C4-2B (cell line): ENCODE results near the gene XBP1.

ENCODE experiments used
- CTCF ChIP-seq: fragments of 450-650 bp; conservative IDR thresholded peaks from 2 replicates; pipeline ENCODE4 v1.5.1; 2017; ENCODE audit warnings: mild to moderate bottlenecking
- ZFX ChIP-seq: fragments of 450-650 bp; IDR thresholded peaks from 2 replicates; pipeline ENCODE4 v1.6.1; 2017

DNA sequence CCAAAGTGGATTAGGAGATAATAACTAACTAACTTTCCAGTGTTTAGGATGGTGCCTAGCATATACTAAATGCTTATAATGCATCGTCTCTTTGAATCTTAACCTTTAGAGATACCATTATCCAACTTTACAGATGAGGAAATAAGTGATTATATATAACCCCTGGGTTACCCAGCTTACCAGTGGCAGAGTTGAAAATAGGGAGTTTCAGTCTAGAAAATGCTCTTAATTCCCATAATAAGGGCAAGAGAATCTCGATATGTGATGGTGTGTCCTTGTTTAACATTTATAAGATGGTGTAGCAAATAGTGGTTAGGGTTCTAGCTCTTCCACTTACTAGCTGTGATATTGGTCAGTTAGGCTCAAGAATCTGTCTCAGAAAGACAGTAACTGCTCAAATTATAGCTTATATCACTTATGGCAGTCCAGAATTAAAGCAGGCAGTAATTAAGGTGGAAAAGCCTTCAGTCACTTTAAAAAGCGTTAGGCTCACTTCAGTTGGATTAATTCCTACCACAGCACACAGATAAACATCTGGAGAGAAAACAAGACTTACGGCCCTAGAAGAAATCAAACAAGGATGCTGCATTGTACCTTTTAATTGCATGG is 6.3 kb downstream of the XBP1 start:
- TF ChIP-seq CTCF (no peak), ZFX (no peak)
